ENCODE results near the gene MEX3A. TPM values are rescaled to one million over a fixed set of nuclear protein-coding genes. Genes with fewer than 3 reads are reported as not detected.

Gene MEX3A
- total and polyA plus RNA-seq, 10 of the 15 experiments (the other 5 are each of a cell fraction or from before 2014, with no cell fraction given): 0.11 to 5.1 (median 1.7) TPM

DNA sequence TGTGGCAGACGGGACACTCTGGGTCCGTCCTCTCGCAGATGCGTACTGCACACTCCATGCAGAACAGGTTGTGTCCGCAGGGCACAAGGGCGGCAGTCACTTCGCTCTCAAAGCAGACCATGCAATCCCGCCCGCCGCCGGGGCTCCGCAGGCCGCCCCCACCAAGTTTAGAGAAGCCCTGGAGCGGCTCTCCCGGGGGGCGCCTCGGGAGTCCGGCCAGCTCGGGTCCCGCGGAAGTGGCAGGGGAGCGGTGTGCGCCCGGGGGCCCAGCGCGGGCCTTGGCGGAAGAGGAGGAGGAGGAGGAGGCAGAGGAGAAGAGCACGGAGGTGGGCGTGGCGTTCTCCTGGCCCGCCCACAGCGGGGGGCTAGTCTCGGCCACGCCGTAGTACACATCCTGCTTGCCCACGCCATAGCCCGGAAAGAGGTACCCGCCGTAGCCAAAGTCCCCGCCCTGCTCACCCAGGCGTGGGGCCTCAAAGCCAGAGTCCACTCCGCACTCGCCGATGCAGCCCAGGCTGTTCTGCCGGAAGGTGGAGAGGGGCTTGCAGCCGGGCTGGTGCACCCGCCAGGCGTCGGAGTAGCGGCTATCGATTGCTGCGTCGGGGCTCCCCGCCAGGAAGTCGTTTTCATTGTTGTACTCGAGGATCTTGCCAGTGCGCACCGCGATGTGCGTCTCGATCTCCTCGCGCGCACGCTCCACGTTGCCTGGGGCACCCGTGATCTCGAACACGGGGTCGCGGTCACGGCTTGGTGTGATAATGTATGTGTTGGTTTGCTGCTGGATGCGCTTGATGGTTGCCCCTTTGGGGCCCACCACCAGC, 5.4 kb downstream of the MEX3A start (continued):
- TF ChIP-seq SP1 (IDR thresholded peaks at IDR 0.05; ENCODE audit: low read depth, low read length) (peak; percentile 37), IKZF1 (conservative IDR thresholded peaks at IDR 0.05) (peak; percentile 41; the same call in 1 of the 2 replicates), JUND (IDR thresholded peaks at IDR 0.05; ENCODE audit: low read depth, low read length) (no peak), ESRRA (IDR thresholded peaks at IDR 0.05; ENCODE audit: low read length) (0 out of 2 replicates have a peak, but pooled peaks have one; percentile 9), CHD4 (IDR thresholded peaks at IDR 0.05) (no peak), TAF1 (IDR thresholded peaks at IDR 0.05; ENCODE audit: borderline replicate concordance, low read depth, low read length) (no peak), POLR2AphosphoS5 (IDR thresholded peaks at IDR 0.05; ENCODE audit: low read length) (peak; percentile 42; the same call in 1 of the 2 replicates), EP300 (IDR thresholded peaks at IDR 0.05; ENCODE audit: borderline replicate concordance in 1 of 2, control insufficient read depth in 1 of 2, low read depth in 2 of 2, low read length in 2 of 2) (no peak), BACH1 (IDR thresholded peaks at IDR 0.05; ENCODE audit: borderline replicate concordance) (0 out of 2 replicates have a peak, but pooled peaks have one; percentile 16), WRNIP1 (IDR thresholded peaks at IDR 0.05; ENCODE audit: borderline replicate concordance, low read depth, low read length) (no peak), PAX5 (IDR thresholded peaks at IDR 0.05; ENCODE audit: borderline replicate concordance, low read depth, low read length) (peak; percentile 79), SMARCA5 (IDR thresholded peaks at IDR 0.05) (peak; percentile 73; the same call in 1 of the 2 replicates), DPF2 (IDR thresholded peaks at IDR 0.05) (peak; percentile 45), KDM1A (IDR thresholded peaks at IDR 0.05; ENCODE audit: borderline replicate concordance) (no peak)
- TF ChIP-seq, protein P1, sequence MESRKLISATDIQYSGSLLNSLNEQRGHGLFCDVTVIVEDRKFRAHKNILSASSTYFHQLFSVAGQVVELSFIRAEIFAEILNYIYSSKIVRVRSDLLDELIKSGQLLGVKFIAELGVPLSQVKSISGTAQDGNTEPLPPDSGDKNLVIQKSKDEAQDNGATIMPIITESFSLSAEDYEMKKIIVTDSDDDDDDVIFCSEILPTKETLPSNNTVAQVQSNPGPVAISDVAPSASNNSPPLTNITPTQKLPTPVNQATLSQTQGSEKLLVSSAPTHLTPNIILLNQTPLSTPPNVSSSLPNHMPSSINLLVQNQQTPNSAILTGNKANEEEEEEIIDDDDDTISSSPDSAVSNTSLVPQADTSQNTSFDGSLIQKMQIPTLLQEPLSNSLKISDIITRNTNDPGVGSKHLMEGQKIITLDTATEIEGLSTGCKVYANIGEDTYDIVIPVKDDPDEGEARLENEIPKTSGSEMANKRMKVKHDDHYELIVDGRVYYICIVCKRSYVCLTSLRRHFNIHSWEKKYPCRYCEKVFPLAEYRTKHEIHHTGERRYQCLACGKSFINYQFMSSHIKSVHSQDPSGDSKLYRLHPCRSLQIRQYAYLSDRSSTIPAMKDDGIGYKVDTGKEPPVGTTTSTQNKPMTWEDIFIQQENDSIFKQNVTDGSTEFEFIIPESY (IDR thresholded peaks at IDR 0.05): peak; percentile 94
- TF ChIP-seq, protein P2, sequence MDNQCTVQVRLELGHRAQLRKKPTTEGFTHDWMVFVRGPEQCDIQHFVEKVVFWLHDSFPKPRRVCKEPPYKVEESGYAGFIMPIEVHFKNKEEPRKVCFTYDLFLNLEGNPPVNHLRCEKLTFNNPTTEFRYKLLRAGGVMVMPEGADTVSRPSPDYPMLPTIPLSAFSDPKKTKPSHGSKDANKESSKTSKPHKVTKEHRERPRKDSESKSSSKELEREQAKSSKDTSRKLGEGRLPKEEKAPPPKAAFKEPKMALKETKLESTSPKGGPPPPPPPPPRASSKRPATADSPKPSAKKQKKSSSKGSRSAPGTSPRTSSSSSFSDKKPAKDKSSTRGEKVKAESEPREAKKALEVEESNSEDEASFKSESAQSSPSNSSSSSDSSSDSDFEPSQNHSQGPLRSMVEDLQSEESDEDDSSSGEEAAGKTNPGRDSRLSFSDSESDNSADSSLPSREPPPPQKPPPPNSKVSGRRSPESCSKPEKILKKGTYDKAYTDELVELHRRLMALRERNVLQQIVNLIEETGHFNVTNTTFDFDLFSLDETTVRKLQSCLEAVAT (IDR thresholded peaks at IDR 0.05): peak; percentile 97
- TF ChIP-seq, protein P3, sequence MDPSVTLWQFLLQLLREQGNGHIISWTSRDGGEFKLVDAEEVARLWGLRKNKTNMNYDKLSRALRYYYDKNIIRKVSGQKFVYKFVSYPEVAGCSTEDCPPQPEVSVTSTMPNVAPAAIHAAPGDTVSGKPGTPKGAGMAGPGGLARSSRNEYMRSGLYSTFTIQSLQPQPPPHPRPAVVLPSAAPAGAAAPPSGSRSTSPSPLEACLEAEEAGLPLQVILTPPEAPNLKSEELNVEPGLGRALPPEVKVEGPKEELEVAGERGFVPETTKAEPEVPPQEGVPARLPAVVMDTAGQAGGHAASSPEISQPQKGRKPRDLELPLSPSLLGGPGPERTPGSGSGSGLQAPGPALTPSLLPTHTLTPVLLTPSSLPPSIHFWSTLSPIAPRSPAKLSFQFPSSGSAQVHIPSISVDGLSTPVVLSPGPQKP (IDR thresholded peaks at IDR 0.05; ENCODE audit: low read depth, low read length): 0 out of 2 replicates have a peak, but pooled peaks have one; percentile 38

Measured in GM12878 (cell line).